Liver (tissue), 3 donors: ENCODE results near the gene PIERCE2.

Experiments
- HNF4G ChIP-seq: IDR thresholded peaks from 2 replicates; pipeline ENCODE4 v1.6.1; 2016; ENCODE audit warnings: antibody characterized with exemption
- SP1 ChIP-seq: IDR thresholded peaks from 2 replicates; pipeline ENCODE4 v1.6.1; 2018; ENCODE audit warnings: antibody characterized with exemption, mild to moderate bottlenecking
- TAF1 ChIP-seq: conservative IDR thresholded peaks from 2 replicates; pipeline ENCODE4 v1.6.1; 2016; ENCODE audit warnings: antibody characterized with exemption, mild to moderate bottlenecking
- YY1 ChIP-seq: IDR thresholded peaks from 2 replicates; pipeline ENCODE4 v1.6.1; 2016; ENCODE audit warnings: antibody characterized with exemption, mild to moderate bottlenecking
- TF ChIP-seq, protein P1 (sequence below): fragments of 150-350 bp; IDR thresholded peaks from 2 replicates; pipeline ENCODE4 v1.5.1; 2017; ENCODE audit warnings: improper control_type of control experiment, low read depth, low read length; ENCODE audit not compliant: missing input control
- TF ChIP-seq, protein P2 (sequence below): IDR thresholded peaks from 2 replicates; pipeline ENCODE4 v1.6.1; 2016; ENCODE audit warnings: antibody characterized with exemption, mild to moderate bottlenecking
- donor health status: healthy.
- donor health status: healthy.

DNA sequence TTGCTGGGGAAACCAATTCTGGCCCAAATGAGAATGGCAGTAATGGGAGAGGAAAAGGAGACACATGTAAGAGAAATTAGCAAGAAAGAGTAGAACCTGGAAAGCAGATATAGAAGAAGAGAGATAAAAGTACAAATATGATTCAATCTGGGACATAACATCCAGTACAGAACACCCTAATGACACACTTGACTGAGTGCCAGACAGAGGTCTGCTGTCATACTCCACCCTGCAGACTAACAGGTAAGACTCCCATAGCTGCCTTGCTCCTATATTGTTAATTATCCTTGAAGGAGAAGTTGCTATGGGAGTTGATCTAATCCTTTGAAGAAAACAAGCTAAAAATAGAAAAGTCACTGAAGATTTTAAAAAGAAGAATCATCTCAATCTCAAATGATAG lies 21.3 kb upstream of the PIERCE2 start:
- TF ChIP-seq, protein P1, sequence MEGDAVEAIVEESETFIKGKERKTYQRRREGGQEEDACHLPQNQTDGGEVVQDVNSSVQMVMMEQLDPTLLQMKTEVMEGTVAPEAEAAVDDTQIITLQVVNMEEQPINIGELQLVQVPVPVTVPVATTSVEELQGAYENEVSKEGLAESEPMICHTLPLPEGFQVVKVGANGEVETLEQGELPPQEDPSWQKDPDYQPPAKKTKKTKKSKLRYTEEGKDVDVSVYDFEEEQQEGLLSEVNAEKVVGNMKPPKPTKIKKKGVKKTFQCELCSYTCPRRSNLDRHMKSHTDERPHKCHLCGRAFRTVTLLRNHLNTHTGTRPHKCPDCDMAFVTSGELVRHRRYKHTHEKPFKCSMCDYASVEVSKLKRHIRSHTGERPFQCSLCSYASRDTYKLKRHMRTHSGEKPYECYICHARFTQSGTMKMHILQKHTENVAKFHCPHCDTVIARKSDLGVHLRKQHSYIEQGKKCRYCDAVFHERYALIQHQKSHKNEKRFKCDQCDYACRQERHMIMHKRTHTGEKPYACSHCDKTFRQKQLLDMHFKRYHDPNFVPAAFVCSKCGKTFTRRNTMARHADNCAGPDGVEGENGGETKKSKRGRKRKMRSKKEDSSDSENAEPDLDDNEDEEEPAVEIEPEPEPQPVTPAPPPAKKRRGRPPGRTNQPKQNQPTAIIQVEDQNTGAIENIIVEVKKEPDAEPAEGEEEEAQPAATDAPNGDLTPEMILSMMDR, result no peak
- TF ChIP-seq YY1 (no peak), HNF4G (no peak), TAF1 (no peak), SP1 (no peak)
- TF ChIP-seq, protein P2, sequence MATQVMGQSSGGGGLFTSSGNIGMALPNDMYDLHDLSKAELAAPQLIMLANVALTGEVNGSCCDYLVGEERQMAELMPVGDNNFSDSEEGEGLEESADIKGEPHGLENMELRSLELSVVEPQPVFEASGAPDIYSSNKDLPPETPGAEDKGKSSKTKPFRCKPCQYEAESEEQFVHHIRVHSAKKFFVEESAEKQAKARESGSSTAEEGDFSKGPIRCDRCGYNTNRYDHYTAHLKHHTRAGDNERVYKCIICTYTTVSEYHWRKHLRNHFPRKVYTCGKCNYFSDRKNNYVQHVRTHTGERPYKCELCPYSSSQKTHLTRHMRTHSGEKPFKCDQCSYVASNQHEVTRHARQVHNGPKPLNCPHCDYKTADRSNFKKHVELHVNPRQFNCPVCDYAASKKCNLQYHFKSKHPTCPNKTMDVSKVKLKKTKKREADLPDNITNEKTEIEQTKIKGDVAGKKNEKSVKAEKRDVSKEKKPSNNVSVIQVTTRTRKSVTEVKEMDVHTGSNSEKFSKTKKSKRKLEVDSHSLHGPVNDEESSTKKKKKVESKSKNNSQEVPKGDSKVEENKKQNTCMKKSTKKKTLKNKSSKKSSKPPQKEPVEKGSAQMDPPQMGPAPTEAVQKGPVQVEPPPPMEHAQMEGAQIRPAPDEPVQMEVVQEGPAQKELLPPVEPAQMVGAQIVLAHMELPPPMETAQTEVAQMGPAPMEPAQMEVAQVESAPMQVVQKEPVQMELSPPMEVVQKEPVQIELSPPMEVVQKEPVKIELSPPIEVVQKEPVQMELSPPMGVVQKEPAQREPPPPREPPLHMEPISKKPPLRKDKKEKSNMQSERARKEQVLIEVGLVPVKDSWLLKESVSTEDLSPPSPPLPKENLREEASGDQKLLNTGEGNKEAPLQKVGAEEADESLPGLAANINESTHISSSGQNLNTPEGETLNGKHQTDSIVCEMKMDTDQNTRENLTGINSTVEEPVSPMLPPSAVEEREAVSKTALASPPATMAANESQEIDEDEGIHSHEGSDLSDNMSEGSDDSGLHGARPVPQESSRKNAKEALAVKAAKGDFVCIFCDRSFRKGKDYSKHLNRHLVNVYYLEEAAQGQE, result no peak
